OCI-LY7 (cell line): ENCODE data around the gene CD248.

ENCODE experiments used
- CTCF ChIP-seq: fragments of 200-600 bp; sonication (generic); conservative IDR thresholded peaks from 2 replicates; pipeline ENCODE4 v1.5.1; 2014; ENCODE audit warnings: mild to moderate bottlenecking, antibody characterized with exemption, low read length, moderate library complexity, mixed read lengths
- EZH2phosphoT487 ChIP-seq: fragments of 200-600 bp; sonication (generic); IDR thresholded peaks from 2 replicates; pipeline ENCODE4 v1.6.1; 2018; ENCODE audit warnings: low read depth, borderline replicate concordance, mild to moderate bottlenecking, mixed run types, antibody characterized with exemption, low read length, moderate library complexity, mixed read lengths

GRCh38 chr11:66313321-66314185 is 3.3 kb downstream of the CD248 start:
- peak; percentile 49 for TF ChIP-seq CTCF
- TF ChIP-seq EZH2phosphoT487, result no peak
